ENCODE results near the gene PSMB3. TPM values are rescaled to one million over a fixed set of nuclear protein-coding genes. Genes with fewer than 3 reads are reported as not detected.
A peak's percentile ranks its signal among the peaks of the same experiment; 100 is the strongest.
"Not testable (repeated sequence)": the region's sequence is repeated elsewhere in the genome, so short reads cannot be mapped to it uniquely, and the experiment has no call there.

The PSMB3 gene
- total and polyA plus RNA-seq, 5 donors from 2014 or later: 107 to 589 (median 492) TPM

GRCh38 chr17:38790148-38790707, 37.7 kb downstream of the PSMB3 start:
- not testable (repeated sequence) for ATAC-seq (ENCODE audit: low read depth in 2 of 2); H3K9me3 Mint-ChIP-seq; H3K9me3 ChIP-seq (ENCODE audit: control insufficient read depth in 2 of 2, low read length in 2 of 2); H3K4me3 Mint-ChIP-seq; H3K4me3 ChIP-seq (ENCODE audit: low read depth, low read length); H3K27ac Mint-ChIP-seq; DNase-seq; H3K27me3 ChIP-seq (ENCODE audit: control insufficient read depth, insufficient read depth, low read length); H3K4me1 ChIP-seq (ENCODE audit: control insufficient read depth, insufficient read depth, low read length, poor library complexity, severe bottlenecking); H3K27me3 Mint-ChIP-seq; H3K27ac ChIP-seq (ENCODE audit: insufficient read depth, low read length, poor library complexity, severe bottlenecking)
- Mint-ChIP-seq H3K4me1 (peaks cover 11 to 33% (median 21%) of the 10 kb centered on the region in 4 donors), H3K36me3 (peaks cover 24% of the 10 kb centered on the region)
- peaks cover 15% of the 10 kb centered on the region for H3K36me3 ChIP-seq (ENCODE audit: control insufficient read depth, insufficient read depth, low read length)

GRCh38 chr17:38791162-38791561, 38.6 kb downstream of the PSMB3 start:
- Mint-ChIP-seq H3K4me3 (no peak overlapping the region), H3K27me3 (no peaks in the 10 kb centered on the region), H3K27ac (no peak overlapping the region), H3K9me3 (no peaks in the 10 kb centered on the region), H3K4me1 (peaks cover 11 to 42% (median 24%) of the 10 kb centered on the region in 4 donors), H3K36me3 (peaks cover 18% of the 10 kb centered on the region)
- Histone ChIP-seq H3K4me1 (ENCODE audit: control insufficient read depth, insufficient read depth, low read length, poor library complexity, severe bottlenecking) (no peaks in the 10 kb centered on the region), H3K27ac (ENCODE audit: insufficient read depth, low read length, poor library complexity, severe bottlenecking) (no peak overlapping the region), H3K4me3 (ENCODE audit: low read depth, low read length) (no peak overlapping the region), H3K27me3 (ENCODE audit: control insufficient read depth, insufficient read depth, low read length) (no peaks in the 10 kb centered on the region), H3K9me3 (ENCODE audit: control insufficient read depth in 2 of 2, low read length in 2 of 2) (no peaks in the 10 kb centered on the region), H3K36me3 (ENCODE audit: control insufficient read depth, insufficient read depth, low read length) (peaks cover 8% of the 10 kb centered on the region)
- ATAC-seq (ENCODE audit: low read depth in 2 of 2) (no peak), DNase-seq (no peak)

- H3K36me3 Mint-ChIP-seq: peaks cover 18% of the 10 kb centered on the region
These were observed 41.7 kb downstream of the PSMB3 start for GRCh38 chr17:38794221-38794620.

GRCh38 chr17:38796451-38797157, 44.1 kb downstream of the PSMB3 start:
- H3K27ac Mint-ChIP-seq: peak overlapping the region in 2 of 3 donors; percentile 6 to 81
- ATAC-seq (ENCODE audit: low read depth in 2 of 2) (no peak), DNase-seq (no peak)
- peaks cover 6% of the 10 kb centered on the region for H3K36me3 ChIP-seq (ENCODE audit: control insufficient read depth, insufficient read depth, low read length)
- H3K4me1 Mint-ChIP-seq: peaks cover 16 to 58% (median 47%) of the 10 kb centered on the region in 4 donors
- H3K4me3 Mint-ChIP-seq: peak overlapping the region; percentile 89 to 96 (median 94)
- no peak overlapping the region for H3K27ac ChIP-seq (ENCODE audit: insufficient read depth, low read length, poor library complexity, severe bottlenecking)
- H3K36me3 Mint-ChIP-seq: peaks cover 16% of the 10 kb centered on the region
- H3K4me1 ChIP-seq (ENCODE audit: control insufficient read depth, insufficient read depth, low read length, poor library complexity, severe bottlenecking): peaks cover 25% of the 10 kb centered on the region
- no peaks in the 10 kb centered on the region for H3K9me3 Mint-ChIP-seq
- no peaks in the 10 kb centered on the region for H3K27me3 Mint-ChIP-seq
- no peaks in the 10 kb centered on the region for H3K27me3 ChIP-seq (ENCODE audit: control insufficient read depth, insufficient read depth, low read length)
- no peaks in the 10 kb centered on the region for H3K9me3 ChIP-seq (ENCODE audit: control insufficient read depth in 2 of 2, low read length in 2 of 2)
- no peak overlapping the region for H3K4me3 ChIP-seq (ENCODE audit: low read depth, low read length)

More at GRCh38 chr17:38794221-38794620, 41.7 kb downstream of the PSMB3 start:
- Mint-ChIP-seq H3K4me3 (peak overlapping the region in 1 of 4 donors; percentile 60), H3K9me3 (no peaks in the 10 kb centered on the region), H3K27ac (no peak overlapping the region), H3K4me1 (peaks cover 23 to 65% (median 48%) of the 10 kb centered on the region in 4 donors), H3K27me3 (no peaks in the 10 kb centered on the region)
- Histone ChIP-seq H3K27ac (ENCODE audit: insufficient read depth, low read length, poor library complexity, severe bottlenecking) (no peak overlapping the region), H3K4me3 (ENCODE audit: low read depth, low read length) (no peak overlapping the region), H3K9me3 (ENCODE audit: control insufficient read depth in 2 of 2, low read length in 2 of 2) (no peaks in the 10 kb centered on the region), H3K4me1 (ENCODE audit: control insufficient read depth, insufficient read depth, low read length, poor library complexity, severe bottlenecking) (peaks cover 19% of the 10 kb centered on the region), H3K27me3 (ENCODE audit: control insufficient read depth, insufficient read depth, low read length) (no peaks in the 10 kb centered on the region), H3K36me3 (ENCODE audit: control insufficient read depth, insufficient read depth, low read length) (no peaks in the 10 kb centered on the region)
- DNase-seq: no peak
- ATAC-seq (ENCODE audit: low read depth in 2 of 2): no peak

GRCh38 chr17:38797158-38797490, 44.6 kb downstream of the PSMB3 start:
- peaks cover 25% of the 10 kb centered on the region for H3K4me1 ChIP-seq (ENCODE audit: control insufficient read depth, insufficient read depth, low read length, poor library complexity, severe bottlenecking)
- peak overlapping the region; percentile 89 to 96 (median 94) for H3K4me3 Mint-ChIP-seq
- H3K9me3 ChIP-seq (ENCODE audit: control insufficient read depth in 2 of 2, low read length in 2 of 2): no peaks in the 10 kb centered on the region
- peaks cover 11% of the 10 kb centered on the region for H3K36me3 ChIP-seq (ENCODE audit: control insufficient read depth, insufficient read depth, low read length)
- peaks cover 16 to 56% (median 47%) of the 10 kb centered on the region in 4 donors for H3K4me1 Mint-ChIP-seq
- no peaks in the 10 kb centered on the region for H3K27me3 ChIP-seq (ENCODE audit: control insufficient read depth, insufficient read depth, low read length)
- ATAC-seq (ENCODE audit: low read depth in 2 of 2): no peak
- no peak for DNase-seq
- no peaks in the 10 kb centered on the region for H3K27me3 Mint-ChIP-seq
- peaks cover 20% of the 10 kb centered on the region for H3K36me3 Mint-ChIP-seq
- peak overlapping the region; percentile 88 for H3K4me3 ChIP-seq (ENCODE audit: low read depth, low read length)
- peak overlapping the region in 2 of 3 donors; percentile 13 to 52 for H3K27ac Mint-ChIP-seq
- H3K27ac ChIP-seq (ENCODE audit: insufficient read depth, low read length, poor library complexity, severe bottlenecking): no peak overlapping the region
- H3K9me3 Mint-ChIP-seq: no peaks in the 10 kb centered on the region

DNA sequence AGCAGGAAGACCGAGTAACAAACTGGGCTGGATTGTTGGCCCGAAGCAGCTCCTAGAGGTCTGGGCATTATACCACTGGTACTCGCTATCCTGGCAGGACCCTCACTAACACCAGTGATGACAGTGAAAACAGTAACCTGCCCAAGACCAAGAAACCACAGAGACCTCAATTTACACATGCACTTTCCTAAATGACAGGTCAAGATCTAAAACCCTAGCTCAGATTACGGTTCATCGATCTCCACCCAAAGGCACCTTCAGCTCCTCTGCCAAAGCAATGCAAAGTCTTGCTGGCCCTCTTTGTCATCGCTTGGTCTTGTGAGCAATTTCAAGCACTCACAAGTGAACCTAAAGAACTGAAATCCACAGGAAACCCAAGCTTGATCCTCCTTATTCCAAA, 45.3 kb downstream of the PSMB3 start:
- no peak for DNase-seq
- no peaks in the 10 kb centered on the region for H3K27me3 ChIP-seq (ENCODE audit: control insufficient read depth, insufficient read depth, low read length)
- peaks cover 18% of the 10 kb centered on the region for H3K36me3 ChIP-seq (ENCODE audit: control insufficient read depth, insufficient read depth, low read length)
- Mint-ChIP-seq H3K36me3 (peaks cover 22% of the 10 kb centered on the region), H3K27ac (peak overlapping the region; percentile 15 to 94 (median 87)), H3K27me3 (no peaks in the 10 kb centered on the region), H3K4me1 (peaks cover 16 to 53% (median 45%) of the 10 kb centered on the region in 4 donors), H3K4me3 (peak overlapping the region; percentile 89 to 96 (median 94)), H3K9me3 (no peaks in the 10 kb centered on the region)
- H3K9me3 ChIP-seq (ENCODE audit: control insufficient read depth in 2 of 2, low read length in 2 of 2): no peaks in the 10 kb centered on the region
- peak overlapping the region; percentile 87 for H3K27ac ChIP-seq (ENCODE audit: insufficient read depth, low read length, poor library complexity, severe bottlenecking)
- peaks cover 25% of the 10 kb centered on the region for H3K4me1 ChIP-seq (ENCODE audit: control insufficient read depth, insufficient read depth, low read length, poor library complexity, severe bottlenecking)
- no peak for ATAC-seq (ENCODE audit: low read depth in 2 of 2)
- H3K4me3 ChIP-seq (ENCODE audit: low read depth, low read length): peak overlapping the region; percentile 88

GRCh38 chr17:38798614-38799500, 46.3 kb downstream of the PSMB3 start:
- peak in 2 of 3 donors; percentile 47 to 80 for DNase-seq
- Histone ChIP-seq H3K36me3 (ENCODE audit: control insufficient read depth, insufficient read depth, low read length) (peaks cover 25% of the 10 kb centered on the region), H3K9me3 (ENCODE audit: control insufficient read depth in 2 of 2, low read length in 2 of 2) (no peaks in the 10 kb centered on the region), H3K4me3 (ENCODE audit: low read depth, low read length) (peak overlapping the region; percentile 88), H3K27ac (ENCODE audit: insufficient read depth, low read length, poor library complexity, severe bottlenecking) (peak overlapping the region; percentile 87), H3K4me1 (ENCODE audit: control insufficient read depth, insufficient read depth, low read length, poor library complexity, severe bottlenecking) (peaks cover 25% of the 10 kb centered on the region), H3K27me3 (ENCODE audit: control insufficient read depth, insufficient read depth, low read length) (no peaks in the 10 kb centered on the region)
- peak; percentile 32 to 40 for ATAC-seq (ENCODE audit: low read depth in 2 of 2)
- no peaks in the 10 kb centered on the region for H3K27me3 Mint-ChIP-seq
- H3K27ac Mint-ChIP-seq: peak overlapping the region; percentile 87 to 94 (median 87)
- H3K36me3 Mint-ChIP-seq: peaks cover 26% of the 10 kb centered on the region
- H3K9me3 Mint-ChIP-seq: no peaks in the 10 kb centered on the region
- peaks cover 16 to 52% (median 42%) of the 10 kb centered on the region in 4 donors for H3K4me1 Mint-ChIP-seq
- peak overlapping the region; percentile 89 to 96 (median 94) for H3K4me3 Mint-ChIP-seq
